Measurements from ENCODE around the gene MYO9B. TPM values are rescaled to one million over a fixed set of nuclear protein-coding genes. Genes with fewer than 3 reads are reported as not detected.

The MYO9B gene
- total RNA-seq, 1 experiment from 2014 or later, result 94.3 TPM

- Mint-ChIP-seq H3K36me3 (peaks cover 21% of the 10 kb centered on the region), H3K4me3 (peak overlapping the region; percentile 64)
Observed at GRCh38 chr19:17027535-17027975, 48.0 kb upstream of the MYO9B start.

GRCh38 chr19:17031741-17032140 is 43.8 kb upstream of the MYO9B start:
- no peaks in the 10 kb centered on the region for H3K36me3 Mint-ChIP-seq
- no peak for DNase-seq (ENCODE audit: low spot score)
- no peaks in the 10 kb centered on the region for H3K9me3 Mint-ChIP-seq
- H3K27ac Mint-ChIP-seq, result no peak overlapping the region
- no peaks in the 10 kb centered on the region for H3K4me1 Mint-ChIP-seq
- H3K27me3 Mint-ChIP-seq (ENCODE audit: low read depth), result peaks cover 13% of the 10 kb centered on the region
- H3K4me3 Mint-ChIP-seq, result no peak overlapping the region
- no peak for ATAC-seq
- no peak for TF ChIP-seq RORB (CRISPR knock-in tag; IDR thresholded peaks at IDR 0.05)
- CTCF ChIA-PET, result no interaction called here
- POLR2A ChIA-PET, result no interaction called here

More at GRCh38 chr19:17027535-17027975, 48.0 kb upstream of the MYO9B start:
- TF ChIP-seq USF2 (CRISPR knock-in tag; IDR thresholded peaks at IDR 0.05), result no peak
- POLR2A ChIA-PET, result no interaction called here
- Mint-ChIP-seq H3K27ac (no peak overlapping the region), H3K4me1 (peaks cover 8% of the 10 kb centered on the region), H3K27me3 (ENCODE audit: low read depth) (peaks cover 45% of the 10 kb centered on the region), H3K9me3 (peaks cover 21% of the 10 kb centered on the region)
- DNase-seq (ENCODE audit: low spot score) (no peak), ATAC-seq (peak; percentile 6; the same call in 1 of the 2 replicates)
- CTCF ChIA-PET, result interaction anchor here (0.6 kb wide), 1 partner anchor 12 kb away, joined by 3 read pairs; no protein-coding TSS in a partner anchor

- H3K36me3 Mint-ChIP-seq, result no peaks in the 10 kb centered on the region
- ChIA-PET CTCF (interaction anchor here (0.7 to 1.0 kb wide), 2 partner anchors 17 to 33 kb away, joined by 3 to 4 read pairs; no protein-coding TSS in a partner anchor), POLR2A (interaction anchor here (0.6 kb wide), 1 partner anchor 139 kb away, joined by 5 read pairs; no protein-coding TSS in a partner anchor)
- H3K27ac Mint-ChIP-seq, result no peak overlapping the region
- peaks cover 3% of the 10 kb centered on the region; the same call in 1 of the 2 replicates for H3K9me3 Mint-ChIP-seq
- DNase-seq (ENCODE audit: low spot score) (no peak), ATAC-seq (no peak)
- no peaks in the 10 kb centered on the region; the same call in 1 of the 2 replicates for H3K27me3 Mint-ChIP-seq (ENCODE audit: low read depth)
- no peak overlapping the region for H3K4me3 Mint-ChIP-seq
- no peak for TF ChIP-seq USF1 (CRISPR knock-in tag; IDR thresholded peaks at IDR 0.05)
- no peak for TF ChIP-seq ATF3 (CRISPR knock-in tag; conservative IDR thresholded peaks at IDR 0.05)
- no peak for TF ChIP-seq ZNF263 (CRISPR knock-in tag; IDR thresholded peaks at IDR 0.05; ENCODE audit: low read depth)
- no peak for TF ChIP-seq NR1H2 (CRISPR knock-in tag; IDR thresholded peaks at IDR 0.05)
- no peak for TF ChIP-seq SOX15 (CRISPR knock-in tag; IDR thresholded peaks at IDR 0.05)
- no peak for TF ChIP-seq ATF2 (CRISPR knock-in tag; IDR thresholded peaks at IDR 0.05; ENCODE audit: borderline replicate concordance, low read depth)
- no peak for TF ChIP-seq OVOL2 (CRISPR knock-in tag; IDR thresholded peaks at IDR 0.05; ENCODE audit: borderline replicate concordance)
- TF ChIP-seq KAT7 (CRISPR knock-in tag; IDR thresholded peaks at IDR 0.05; ENCODE audit: borderline replicate concordance), result no peak
- no peak for TF ChIP-seq E2F1 (CRISPR knock-in tag; IDR thresholded peaks at IDR 0.05)
- TF ChIP-seq IRF2 (CRISPR knock-in tag; IDR thresholded peaks at IDR 0.05; ENCODE audit: borderline replicate concordance, low read depth), result no peak
- TF ChIP-seq HMGA2 (CRISPR knock-in tag; IDR thresholded peaks at IDR 0.05), result no peak
- no peak for TF ChIP-seq ZBTB21 (CRISPR knock-in tag; IDR thresholded peaks at IDR 0.05; ENCODE audit: borderline replicate concordance)
- TF ChIP-seq ZNF121 (CRISPR knock-in tag; IDR thresholded peaks at IDR 0.05), result no peak
- TF ChIP-seq ATF6 (CRISPR knock-in tag; IDR thresholded peaks at IDR 0.05), result no peak
- TF ChIP-seq GTF2I (CRISPR knock-in tag; conservative IDR thresholded peaks at IDR 0.05), result no peak
- no peaks in the 10 kb centered on the region for H3K4me1 Mint-ChIP-seq
Observed at GRCh38 chr19:17035842-17036424, 39.6 kb upstream of the MYO9B start.
